Lower lobe of right lung (tissue), 2 donors: ENCODE data around the gene FGF18. TPM values are rescaled to one million over a fixed set of nuclear protein-coding genes. Genes with fewer than 3 reads are reported as not detected.

Source experiments
- ATAC-seq, 2 donors: fragments of 200-7000 bp; cut with Tn5 transposase; one replicate each; pipeline ENCODE4 v1.9.1; 2020 to 2022; ENCODE audit warnings: mild to moderate bottlenecking in 2 of 2, moderate library complexity in 2 of 2
- DNase-seq: peaks from one replicate; pipeline ENCODE4 v3.0.0-alpha.2; 2020
- H3K27ac ChIP-seq: fragments of 200-600 bp; one replicate; pipeline ENCODE4 v1.8.0; 2022
- H3K27me3 ChIP-seq: fragments of 200-600 bp; one replicate; pipeline ENCODE4 v1.8.0; 2022; ENCODE audit warnings: low read depth
- H3K36me3 ChIP-seq: fragments of 200-600 bp; one replicate; pipeline ENCODE4 v1.8.0; 2022; ENCODE audit warnings: mild to moderate bottlenecking
- H3K4me1 ChIP-seq: fragments of 200-600 bp; one replicate; pipeline ENCODE4 v1.8.0; 2022
- H3K4me3 ChIP-seq: fragments of 200-600 bp; one replicate; pipeline ENCODE4 v1.8.0; 2022; ENCODE audit warnings: mild to moderate bottlenecking
- H3K9me3 ChIP-seq: fragments of 200-600 bp; one replicate; pipeline ENCODE4 v1.8.0; 2022
- intact Hi-C: fragments of 100-400 bp; cut with DNase I; formaldehyde crosslinking; loops from one replicate; pipeline ENCODE4 v1.11.0; 2022
- total RNA-seq: library from RNA; stranded (reverse); fragmentation: NEBNext Ultra II Directional; extraction: Animal tissue kit (Norgen Biotek cat#: 25700); gene quantifications from one replicate; pipeline ENCODE4 v1.2.1, GENCODE V29; 2021
- TF ChIP-seq, protein P1 (sequence below): fragments of 200-600 bp; IDR thresholded peaks from one replicate; pipeline ENCODE4 v1.8.0; 2022; ENCODE audit warnings: antibody characterized with exemption, mild to moderate bottlenecking
- donor health status: DM: no; HTN: yes; CAD: no; lungs with severe emphysema.

Gene FGF18
- total RNA-seq, 1 donor from 2014 or later: 2.0 TPM

- intact Hi-C loops: no loop called here
- H3K27ac ChIP-seq: no peak overlapping the region
- TF ChIP-seq, protein P1, sequence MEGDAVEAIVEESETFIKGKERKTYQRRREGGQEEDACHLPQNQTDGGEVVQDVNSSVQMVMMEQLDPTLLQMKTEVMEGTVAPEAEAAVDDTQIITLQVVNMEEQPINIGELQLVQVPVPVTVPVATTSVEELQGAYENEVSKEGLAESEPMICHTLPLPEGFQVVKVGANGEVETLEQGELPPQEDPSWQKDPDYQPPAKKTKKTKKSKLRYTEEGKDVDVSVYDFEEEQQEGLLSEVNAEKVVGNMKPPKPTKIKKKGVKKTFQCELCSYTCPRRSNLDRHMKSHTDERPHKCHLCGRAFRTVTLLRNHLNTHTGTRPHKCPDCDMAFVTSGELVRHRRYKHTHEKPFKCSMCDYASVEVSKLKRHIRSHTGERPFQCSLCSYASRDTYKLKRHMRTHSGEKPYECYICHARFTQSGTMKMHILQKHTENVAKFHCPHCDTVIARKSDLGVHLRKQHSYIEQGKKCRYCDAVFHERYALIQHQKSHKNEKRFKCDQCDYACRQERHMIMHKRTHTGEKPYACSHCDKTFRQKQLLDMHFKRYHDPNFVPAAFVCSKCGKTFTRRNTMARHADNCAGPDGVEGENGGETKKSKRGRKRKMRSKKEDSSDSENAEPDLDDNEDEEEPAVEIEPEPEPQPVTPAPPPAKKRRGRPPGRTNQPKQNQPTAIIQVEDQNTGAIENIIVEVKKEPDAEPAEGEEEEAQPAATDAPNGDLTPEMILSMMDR: no peak
- no peaks in the 10 kb centered on the region for H3K36me3 ChIP-seq
- no peak overlapping the region for H3K4me3 ChIP-seq
- no peaks in the 10 kb centered on the region for H3K9me3 ChIP-seq
- ATAC-seq (no peak), DNase-seq (no peak)
- H3K4me1 ChIP-seq: no peaks in the 10 kb centered on the region
- H3K27me3 ChIP-seq: no peaks in the 10 kb centered on the region
Observed at GRCh38 chr5:171474230-171474813, 54.9 kb downstream of the FGF18 start.

DNA sequence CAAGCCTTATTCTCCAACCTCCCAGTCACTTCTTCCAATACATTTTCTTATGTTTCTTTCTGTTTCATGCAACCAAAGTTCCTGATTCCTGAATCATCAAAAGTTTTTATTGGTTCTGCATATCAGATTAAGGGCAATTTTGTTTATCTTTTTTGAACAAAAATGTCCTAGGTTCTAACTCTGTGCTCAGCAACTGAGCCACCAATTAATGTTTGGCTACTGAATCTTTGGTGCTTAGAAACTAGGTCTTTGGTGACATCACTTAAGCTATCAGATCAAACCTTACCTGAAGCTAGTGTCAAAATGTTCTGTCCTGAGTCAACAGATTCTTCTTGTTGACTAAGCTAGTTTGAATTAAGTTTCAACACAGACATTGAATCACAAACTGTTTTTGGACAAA lies 56.1 kb downstream of the FGF18 start:
- Histone ChIP-seq H3K27me3 (no peaks in the 10 kb centered on the region), H3K9me3 (no peaks in the 10 kb centered on the region), H3K4me1 (no peaks in the 10 kb centered on the region), H3K36me3 (no peaks in the 10 kb centered on the region), H3K27ac (no peak overlapping the region), H3K4me3 (no peak overlapping the region)
- ATAC-seq: no peak
- TF ChIP-seq, protein P1: no peak
- intact Hi-C loops: no loop called here
- DNase-seq: no peak

- no peak for DNase-seq
- Histone ChIP-seq H3K4me3 (no peak overlapping the region), H3K27ac (no peak overlapping the region), H3K27me3 (no peaks in the 10 kb centered on the region), H3K4me1 (no peaks in the 10 kb centered on the region), H3K9me3 (no peaks in the 10 kb centered on the region), H3K36me3 (no peaks in the 10 kb centered on the region)
- intact Hi-C loops: no loop called here
- TF ChIP-seq, protein P1: no peak
- ATAC-seq: no peak
Observed at GRCh38 chr5:171476701-171477100, 57.3 kb downstream of the FGF18 start.

DNA sequence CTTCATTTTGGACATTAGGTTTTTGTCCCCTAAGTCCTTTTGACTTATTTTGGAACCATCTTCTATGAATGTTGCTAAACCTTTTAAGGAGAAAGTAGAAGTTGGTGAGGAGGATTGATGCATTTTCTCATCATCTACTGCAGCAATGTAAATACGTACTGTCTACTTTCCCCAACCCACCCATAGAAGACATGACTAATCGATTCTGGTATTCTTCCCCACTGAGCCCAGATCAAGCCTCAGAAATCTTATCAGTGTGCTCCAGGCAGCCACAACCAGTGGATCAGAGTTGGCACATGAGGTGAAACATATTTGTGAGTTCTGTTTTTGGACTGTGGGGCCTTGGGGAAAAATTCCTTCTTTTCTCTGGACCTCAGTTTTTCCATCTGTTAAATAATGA lies 57.7 kb downstream of the FGF18 start:
- H3K27me3 ChIP-seq: no peaks in the 10 kb centered on the region
- ATAC-seq: no peak
- no peak overlapping the region for H3K27ac ChIP-seq
- intact Hi-C loops: no loop called here
- TF ChIP-seq, protein P1: no peak
- no peak for DNase-seq
- no peak overlapping the region for H3K4me3 ChIP-seq
- no peaks in the 10 kb centered on the region for H3K9me3 ChIP-seq
- H3K36me3 ChIP-seq: no peaks in the 10 kb centered on the region
- no peaks in the 10 kb centered on the region for H3K4me1 ChIP-seq

- Histone ChIP-seq H3K9me3 (no peaks in the 10 kb centered on the region), H3K4me3 (no peak overlapping the region), H3K27ac (no peak overlapping the region), H3K36me3 (no peaks in the 10 kb centered on the region), H3K4me1 (no peaks in the 10 kb centered on the region), H3K27me3 (no peaks in the 10 kb centered on the region)
- ATAC-seq (no peak), DNase-seq (no peak)
- intact Hi-C loops: no loop called here
- TF ChIP-seq, protein P1: no peak
Observed at GRCh38 chr5:171477666-171478065, 58.2 kb downstream of the FGF18 start.
